T-helper 17 cell (primary cell): ENCODE data around the gene DCTPP1. TPM values are rescaled to one million over a fixed set of nuclear protein-coding genes. Genes with fewer than 3 reads are reported as not detected.
A peak's percentile ranks its signal among the peaks of the same experiment; 100 is the strongest.

Experiments used
- ATAC-seq: fragments of 150-1000 bp; cut with Tn5 transposase; 2 replicates; pipeline ENCODE4 v1.10.0; 2021; ENCODE audit warnings: mild to moderate bottlenecking, moderate library complexity
- DNase-seq, 3 donors: peaks; one replicate each; pipeline versions ENCODE4 v3.0.0 to v3.0.0-alpha.2; 2020 to 2021
- H3K9me3 ChIP-seq: one replicate; pipeline ENCODE4 v1.7.0; 2013; ENCODE audit warnings: low read length, mild to moderate bottlenecking; ENCODE audit not compliant: control insufficient read depth, poor library complexity, severe bottlenecking
- H3K27ac Mint-ChIP-seq: one replicate; pipeline ENCODE4 v1.8.0; 2022; ENCODE audit warnings: mild to moderate bottlenecking, moderate library complexity, mixed read lengths
- H3K27me3 Mint-ChIP-seq: one replicate; pipeline ENCODE4 v1.8.0; 2022; ENCODE audit warnings: mixed read lengths
- H3K36me3 Mint-ChIP-seq: one replicate; pipeline ENCODE4 v1.8.0; 2022; ENCODE audit warnings: low read depth, mixed read lengths
- H3K4me1 Mint-ChIP-seq: one replicate; pipeline ENCODE4 v1.8.0; 2022; ENCODE audit warnings: mild to moderate bottlenecking, mixed read lengths
- H3K4me3 Mint-ChIP-seq: one replicate; pipeline ENCODE4 v1.8.0; 2022; ENCODE audit warnings: mild to moderate bottlenecking, moderate library complexity, mixed read lengths
- total RNA-seq, 4 donors: library from RNA in 2 of 4; stranded (reverse) in 2 of 4; gene quantifications; one replicate each; pipeline ENCODE4 v1.2.3 and lab custom pipeline; 2022 to 2026

Gene DCTPP1
- total RNA-seq, 2 donors from 2014 or later, result 17.4 to 19.2 TPM

DNA sequence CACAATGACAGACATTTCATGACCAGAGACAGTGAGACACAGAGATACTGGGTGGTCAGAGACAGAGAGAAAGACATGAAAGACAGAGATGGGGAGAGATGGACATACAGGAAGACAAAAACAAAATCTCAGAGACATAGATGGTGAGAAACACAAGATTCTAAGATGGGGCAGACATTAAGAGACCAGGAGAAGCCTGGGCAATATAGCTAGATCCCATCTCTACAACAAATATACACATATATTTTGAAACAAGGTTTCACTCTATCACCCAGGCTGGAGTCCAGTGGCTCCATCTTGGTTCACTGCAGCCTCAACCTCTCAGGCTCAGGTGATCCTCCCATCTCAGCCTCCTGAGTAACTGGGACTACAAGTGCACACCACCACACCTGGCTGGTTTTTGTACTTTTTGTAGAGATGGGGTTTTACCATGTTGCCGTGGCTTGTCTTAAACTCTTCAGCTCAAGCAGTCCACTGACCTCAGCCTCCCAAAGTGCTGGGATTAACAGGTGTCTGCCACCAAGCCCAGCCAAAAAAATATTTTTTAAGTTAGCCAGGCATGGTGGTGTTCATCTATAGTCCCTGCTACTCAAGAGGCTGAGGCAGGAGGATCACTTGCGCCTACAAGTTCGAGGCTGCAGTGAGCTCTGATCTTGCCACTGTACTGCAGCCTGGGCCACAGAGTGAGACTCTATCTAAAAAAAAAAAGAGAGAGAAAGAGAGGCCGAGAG lies 49.6 kb downstream of the DCTPP1 start:
- H3K36me3 Mint-ChIP-seq, result peaks cover 2% of the 10 kb centered on the region
- H3K27me3 Mint-ChIP-seq, result no peaks in the 10 kb centered on the region
- no peaks in the 10 kb centered on the region for H3K9me3 ChIP-seq
- ATAC-seq (no peak), DNase-seq (no peak)
- H3K4me3 Mint-ChIP-seq, result peak overlapping the region; percentile 99
- H3K27ac Mint-ChIP-seq, result peak overlapping the region; percentile 99
- H3K4me1 Mint-ChIP-seq, result peaks cover 47% of the 10 kb centered on the region

DNA sequence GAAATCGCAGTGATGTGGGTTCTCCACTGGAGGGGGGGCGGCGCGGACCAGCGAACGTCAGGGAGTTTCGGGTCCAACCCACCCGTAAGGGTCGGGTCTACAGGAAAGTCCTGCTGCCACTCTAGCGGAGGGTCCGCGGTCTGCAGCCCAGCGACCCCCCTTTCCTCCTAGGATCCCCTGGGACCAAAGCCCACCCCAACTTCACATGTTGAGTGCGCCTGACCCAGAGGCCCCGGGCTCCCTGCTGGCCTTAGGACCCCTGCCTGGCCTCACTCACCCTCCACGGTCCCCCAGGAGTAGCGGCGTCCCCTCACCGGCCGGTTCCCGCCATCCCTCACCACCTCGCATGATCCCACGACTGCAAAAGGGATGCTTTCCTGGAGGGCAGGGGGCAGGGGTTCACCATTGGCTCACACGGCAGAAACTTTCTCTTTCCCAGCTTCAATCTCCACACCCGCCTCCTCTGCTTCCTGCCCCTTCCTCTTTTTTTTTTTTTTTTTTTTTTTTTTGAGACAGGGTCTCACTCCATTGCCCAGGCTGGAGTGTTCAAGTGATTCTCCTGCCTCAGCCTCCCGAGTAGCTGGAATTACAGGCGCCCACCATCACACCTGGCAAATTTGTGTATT lies 50.6 kb downstream of the DCTPP1 start:
- peaks cover 47% of the 10 kb centered on the region for H3K4me1 Mint-ChIP-seq

DNA sequence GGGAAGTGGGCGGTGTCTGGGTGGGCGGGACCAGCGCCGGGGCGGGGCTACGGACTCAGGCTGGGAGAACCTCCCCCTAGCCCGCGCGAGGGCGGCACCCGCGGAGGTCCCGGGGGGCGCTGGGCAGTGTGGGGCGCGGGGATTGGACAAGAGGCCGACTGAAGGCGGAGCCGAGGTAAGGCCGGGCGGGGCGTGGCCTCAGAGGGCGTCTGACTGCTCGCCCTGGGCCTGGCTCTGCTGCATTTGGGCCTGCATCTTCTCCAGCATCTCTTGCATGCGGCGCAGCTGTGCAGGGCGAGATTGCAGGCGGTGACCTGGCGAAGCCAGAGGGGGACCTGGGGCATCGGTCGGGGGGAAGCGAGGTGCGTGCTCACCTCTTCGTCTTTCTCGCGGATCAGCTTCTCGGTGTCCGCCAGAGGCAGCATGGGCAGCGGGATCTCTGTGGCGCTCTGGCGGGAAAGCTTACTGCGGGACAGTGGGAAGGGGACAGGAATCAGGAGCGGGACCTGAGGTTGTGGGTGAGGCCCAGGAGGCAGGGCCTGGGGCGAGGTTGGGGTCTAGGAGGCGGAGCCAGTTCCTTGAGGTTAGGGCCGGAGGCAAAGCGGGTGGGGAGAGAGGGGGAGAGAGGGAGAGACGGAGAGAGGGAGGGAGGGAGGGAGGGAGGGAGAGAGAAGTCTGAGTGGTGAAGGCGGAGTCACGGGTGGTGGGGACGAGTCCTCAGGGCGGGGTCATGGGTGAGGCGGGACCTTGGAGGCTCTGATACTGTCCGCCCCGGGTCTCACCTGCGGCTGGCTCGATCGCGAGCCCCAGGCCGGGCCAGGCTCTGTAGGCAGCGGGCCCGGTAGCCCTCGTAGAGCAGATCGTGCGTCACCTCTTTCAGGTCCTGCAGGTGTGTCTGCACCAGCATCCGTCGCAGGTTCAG lies 51.3 kb downstream of the DCTPP1 start:
- Mint-ChIP-seq H3K27me3 (no peaks in the 10 kb centered on the region), H3K36me3 (peaks cover 2% of the 10 kb centered on the region), H3K4me1 (peaks cover 44% of the 10 kb centered on the region), H3K4me3 (peak overlapping the region; percentile 99), H3K27ac (peak overlapping the region; percentile 99)
- peak; percentile 98 to 99 (median 99) for DNase-seq
- ATAC-seq, result peak; percentile 83
- H3K9me3 ChIP-seq, result no peaks in the 10 kb centered on the region

More for the DNA sequence above, 50.6 kb downstream of the DCTPP1 start:
- Mint-ChIP-seq H3K27ac (peak overlapping the region; percentile 99), H3K27me3 (no peaks in the 10 kb centered on the region), H3K36me3 (peaks cover 2% of the 10 kb centered on the region), H3K4me3 (peak overlapping the region; percentile 99)
- H3K9me3 ChIP-seq, result no peaks in the 10 kb centered on the region
- ATAC-seq, result no peak
- no peak for DNase-seq

DNA sequence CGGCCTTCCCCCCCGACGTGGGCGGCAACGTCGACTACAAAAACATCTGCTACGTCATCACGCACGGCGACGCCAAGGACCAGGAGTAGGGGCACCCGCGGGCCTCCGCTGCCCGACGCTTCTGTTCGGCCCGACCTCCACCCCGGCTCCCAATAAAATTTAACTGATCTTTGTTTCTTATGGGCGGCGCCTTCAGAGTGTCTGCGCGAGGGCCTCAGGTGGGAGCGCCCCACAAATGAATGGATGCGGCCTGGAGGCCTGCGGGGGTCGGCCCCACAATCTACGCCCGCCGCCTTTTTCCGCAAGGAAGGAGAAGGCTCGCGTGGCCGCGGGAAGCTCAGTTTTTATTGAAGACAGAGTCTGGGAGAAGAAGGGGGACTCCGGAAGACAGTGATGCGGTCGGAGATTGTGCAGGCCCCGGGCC lies 52.0 kb downstream of the DCTPP1 start:
- Mint-ChIP-seq H3K4me1 (peaks cover 40% of the 10 kb centered on the region), H3K27me3 (no peaks in the 10 kb centered on the region), H3K27ac (peak overlapping the region; percentile 99), H3K4me3 (peak overlapping the region; percentile 99), H3K36me3 (peaks cover 2% of the 10 kb centered on the region)
- DNase-seq (peak; percentile 74 to 81 (median 78)), ATAC-seq (peak; percentile 57)
- no peaks in the 10 kb centered on the region for H3K9me3 ChIP-seq

GRCh38 chr16:30377050-30377811 lies 52.6 kb downstream of the DCTPP1 start:
- peak in 1 of 3 donors; percentile 27 for DNase-seq
- no peak for ATAC-seq
- Mint-ChIP-seq H3K4me1 (peaks cover 39% of the 10 kb centered on the region), H3K36me3 (peaks cover 2% of the 10 kb centered on the region), H3K27me3 (no peaks in the 10 kb centered on the region), H3K27ac (peak overlapping the region; percentile 99), H3K4me3 (peak overlapping the region; percentile 99)
- no peaks in the 10 kb centered on the region for H3K9me3 ChIP-seq

- H3K36me3 Mint-ChIP-seq, result peaks cover 2% of the 10 kb centered on the region
- H3K4me1 Mint-ChIP-seq, result peaks cover 42% of the 10 kb centered on the region
- H3K27me3 Mint-ChIP-seq, result no peaks in the 10 kb centered on the region
- DNase-seq (no peak), ATAC-seq (no peak)
- peak overlapping the region; percentile 99 for H3K27ac Mint-ChIP-seq
- no peak overlapping the region for H3K4me3 Mint-ChIP-seq
- H3K9me3 ChIP-seq, result no peaks in the 10 kb centered on the region
Observed at GRCh38 chr16:30376461-30376902, 53.3 kb downstream of the DCTPP1 start.

- no peak overlapping the region for H3K4me3 Mint-ChIP-seq
- no peaks in the 10 kb centered on the region for H3K27me3 Mint-ChIP-seq
- ATAC-seq, result no peak
- no peak for DNase-seq
- H3K9me3 ChIP-seq, result no peaks in the 10 kb centered on the region
- peaks cover 2% of the 10 kb centered on the region for H3K36me3 Mint-ChIP-seq
- peaks cover 44% of the 10 kb centered on the region for H3K4me1 Mint-ChIP-seq
- peak overlapping the region; percentile 99 for H3K27ac Mint-ChIP-seq
Observed at GRCh38 chr16:30375864-30376263, 54.0 kb downstream of the DCTPP1 start.

- ATAC-seq (no peak), DNase-seq (no peak)
- Mint-ChIP-seq H3K4me1 (peaks cover 41% of the 10 kb centered on the region), H3K4me3 (no peak within 1 kb of the TSS), H3K27ac (peak within 1 kb of the TSS; percentile 99), H3K27me3 (no peaks in the 10 kb centered on the region), H3K36me3 (peaks cover 2% of the 10 kb centered on the region)
- H3K9me3 ChIP-seq, result no peaks in the 10 kb centered on the region
Observed at GRCh38 chr16:30374538-30374937, 55.3 kb downstream of the DCTPP1 start, which contains the start of gene MYL11. MYL11 (plus strand) TSS chr16:30374802; CDS start chr16:30374858, 56 bp downstream.

Other genes starting within 250 kb of the DCTPP1 start
- gene CORO1A, start 246.4 kb downstream of the DCTPP1 start, total RNA-seq, result 100 to 1,000 TPM; 665 to 718 TPM
- 10 to 100 TPM; 60.7 to 78.7 TPM for gene BOLA2B, start 236.4 kb downstream of the DCTPP1 start, total RNA-seq
- gene SLX1A, start 236.2 kb downstream of the DCTPP1 start, total RNA-seq, result 10 to 100 TPM; 43.0 to 47.8 TPM
- 10 to 100 TPM; 28.8 to 30.0 TPM for gene SULT1A3, start 230.8 kb downstream of the DCTPP1 start, total RNA-seq
- 10 to 100 TPM; 17.4 to 30.3 TPM for gene NPIPB13, start 181.6 kb downstream of the DCTPP1 start, total RNA-seq
- gene CD2BP2, start 74.7 kb downstream of the DCTPP1 start, total RNA-seq, result 10 to 100 TPM; 35.5 to 44.8 TPM
- 10 to 100 TPM; 27.4 to 28.8 TPM for gene TBC1D10B, start 59.5 kb downstream of the DCTPP1 start, total RNA-seq
- 1 to 10 TPM in 1 of 2 donors, not detected in 1; 1.8 TPM for gene MYL11, start 55.2 kb downstream of the DCTPP1 start, total RNA-seq
- 100 to 1,000 TPM; 192 to 220 TPM for gene SEPTIN1, start 47.5 kb downstream of the DCTPP1 start, total RNA-seq
- gene ZNF48, start 34.6 kb downstream of the DCTPP1 start, total RNA-seq, result 1 to 10 TPM; 6.2 to 6.7 TPM
- gene ZNF771, start 22.4 kb downstream of the DCTPP1 start, total RNA-seq, result 1 to 10 TPM; 1.4 to 1.5 TPM
- gene SEPHS2, start 15.8 kb upstream of the DCTPP1 start, total RNA-seq, result 10 to 100 TPM; 18.3 to 21.4 TPM
- 100 to 1,000 TPM; 322 to 338 TPM for gene ITGAL, start 42.7 kb upstream of the DCTPP1 start, total RNA-seq
- gene ZNF768, start 96.5 kb upstream of the DCTPP1 start, total RNA-seq, result 1 to 10 TPM; 5.1 to 5.3 TPM
- 1 to 10 TPM; 7.6 TPM for gene ZNF747, start 104.8 kb upstream of the DCTPP1 start, total RNA-seq
- gene ZNF764, start 128.3 kb upstream of the DCTPP1 start, total RNA-seq, result 10 to 100 TPM; 19.5 to 21.4 TPM
- 10 to 100 TPM; 11.4 to 14.0 TPM for gene ZNF688, start 141.7 kb upstream of the DCTPP1 start, total RNA-seq
- 10 to 100 TPM in 1 of 2 donors, 1 to 10 TPM in 1; 8.5 to 11.7 TPM for gene ZNF785, start 155.7 kb upstream of the DCTPP1 start, total RNA-seq
- gene ZNF689, start 180.4 kb upstream of the DCTPP1 start, total RNA-seq, result 10 to 100 TPM in 1 of 2 donors, 1 to 10 TPM in 1; 8.3 to 14.4 TPM
- gene PRR14, start 220.9 kb upstream of the DCTPP1 start, total RNA-seq, result 10 to 100 TPM; 74.1 to 89.1 TPM
- 100 to 1,000 TPM; 217 to 246 TPM for gene FBRS, start 228.4 kb upstream of the DCTPP1 start, total RNA-seq